A549 treated with DMSO at 1 μM for 4 hours (cell line): Measurements from ENCODE around the gene RMND5A. TPM values are rescaled to one million over a fixed set of nuclear protein-coding genes. Genes with fewer than 3 reads are reported as not detected.

ENCODE experiments used
- total RNA-seq: library from RNA; stranded (reverse); fragments of 200-300 nt; extraction: Qiagen RNA extraction; gene quantifications from 5 replicates; pipeline ENCODE4 v1.2.3, GENCODE V29; 2022; ENCODE audit warnings: low read depth

Gene RMND5A, protein sequence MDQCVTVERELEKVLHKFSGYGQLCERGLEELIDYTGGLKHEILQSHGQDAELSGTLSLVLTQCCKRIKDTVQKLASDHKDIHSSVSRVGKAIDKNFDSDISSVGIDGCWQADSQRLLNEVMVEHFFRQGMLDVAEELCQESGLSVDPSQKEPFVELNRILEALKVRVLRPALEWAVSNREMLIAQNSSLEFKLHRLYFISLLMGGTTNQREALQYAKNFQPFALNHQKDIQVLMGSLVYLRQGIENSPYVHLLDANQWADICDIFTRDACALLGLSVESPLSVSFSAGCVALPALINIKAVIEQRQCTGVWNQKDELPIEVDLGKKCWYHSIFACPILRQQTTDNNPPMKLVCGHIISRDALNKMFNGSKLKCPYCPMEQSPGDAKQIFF
- 20.2 to 28.2 TPM (median 26.2 TPM) in 5 replicates for total RNA-seq

DNA sequence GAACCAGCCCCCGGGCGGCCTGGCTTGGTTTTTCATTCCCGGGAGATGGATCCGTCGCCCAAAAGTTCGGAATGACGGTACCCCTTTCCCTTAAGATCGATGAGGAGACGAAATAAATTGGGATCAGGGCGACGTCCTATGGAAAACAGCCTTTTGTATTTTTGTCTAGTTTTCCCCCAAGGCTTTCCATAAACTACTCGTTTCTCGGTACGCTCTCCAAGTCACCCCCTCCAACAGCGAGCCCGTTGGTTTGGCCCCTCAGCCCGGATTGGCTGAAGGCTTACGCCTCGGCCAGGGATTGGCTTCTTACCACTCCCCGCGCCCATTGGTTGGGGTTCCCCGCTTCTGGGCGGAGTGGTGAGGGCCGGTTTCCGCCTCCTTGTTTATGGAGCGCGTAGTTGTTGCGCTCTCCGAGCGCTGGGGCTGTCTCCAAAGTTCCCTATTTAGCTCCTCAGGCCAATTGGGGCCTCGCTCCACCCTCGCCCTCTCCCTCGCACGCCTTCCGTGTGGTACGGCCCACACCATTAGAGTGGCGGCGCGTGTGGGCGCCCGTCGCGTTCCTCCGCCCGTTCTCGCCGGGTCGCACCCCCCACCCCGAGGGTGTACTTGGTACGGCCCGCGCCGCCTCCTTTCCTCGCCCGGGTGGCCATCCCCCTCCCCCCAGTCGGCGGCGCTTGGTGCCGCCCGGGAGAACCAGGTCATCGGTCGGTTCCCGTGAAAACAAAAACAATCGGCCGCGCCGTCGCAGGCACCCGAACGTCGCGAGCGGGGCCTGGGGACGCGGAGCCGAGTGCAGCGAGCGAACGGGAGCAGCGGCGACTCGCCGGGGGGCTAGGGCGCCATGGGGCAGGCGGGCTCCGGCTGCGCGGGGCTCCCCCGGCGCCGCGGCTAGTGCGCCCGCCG is at the start of gene RMND5A:
RMND5A (plus strand) TSS at position 655 of the 903 bp plus-strand sequence. CDS start 377 bp downstream, outside the sequence.

DNA sequence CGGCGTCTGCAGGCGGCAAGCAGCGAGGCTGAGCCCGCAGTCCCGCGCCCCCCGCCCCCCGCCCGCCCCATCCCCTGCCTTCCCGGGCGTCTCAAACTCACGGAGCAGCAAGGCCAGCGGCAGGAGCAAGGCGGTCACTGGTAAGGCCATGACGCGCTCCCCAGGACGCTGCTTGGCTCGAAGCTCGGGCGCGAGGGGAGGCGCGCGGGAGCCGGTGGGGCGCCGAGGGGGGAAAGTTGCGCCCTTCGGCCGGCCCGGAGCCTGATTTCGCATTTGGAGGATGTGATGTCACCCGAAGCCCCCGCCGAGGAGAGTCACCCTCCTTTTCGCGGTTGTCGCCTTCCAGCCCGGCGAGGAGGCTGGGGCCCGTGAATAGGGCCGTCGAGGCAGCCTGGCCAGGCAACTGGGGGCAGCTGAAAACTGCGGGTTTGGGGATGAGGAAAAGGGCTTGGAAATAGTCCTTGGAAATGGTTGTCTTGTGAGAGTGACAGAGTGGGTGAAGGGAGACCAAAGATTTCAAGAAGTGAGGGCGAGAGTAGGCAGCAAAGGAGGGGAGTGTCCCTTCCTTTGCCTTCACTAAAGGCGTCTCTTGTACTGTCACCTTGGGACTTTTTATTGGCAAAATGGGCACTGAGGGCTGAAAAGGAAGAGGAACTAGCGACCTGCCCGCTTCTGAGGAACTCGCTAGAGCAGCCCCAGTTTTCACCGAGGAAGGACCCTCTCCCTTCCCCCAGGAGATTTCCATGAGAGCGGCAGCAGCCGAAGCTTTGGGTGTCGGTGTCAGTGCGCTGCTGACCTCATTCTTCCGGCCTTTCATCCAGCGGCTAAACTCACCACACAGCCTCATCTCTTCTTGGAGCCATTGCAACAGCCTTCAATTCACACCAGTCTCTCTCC is 70.8 kb downstream of the RMND5A start, which contains the start of gene CD8A:
CD8A (minus strand) TSS at position 238 of the 897 bp plus-strand sequence; CDS start at position 150, 88 bp downstream.

Other genes with a start within 250 kb of the RMND5A start
- 120 to 131 TPM (median 131 TPM) in 5 replicates for gene CHMP3, start 156.8 kb upstream of the RMND5A start, total RNA-seq
- gene RNF103, start 96.4 kb upstream of the RMND5A start, total RNA-seq = 34.7 to 45.8 TPM (median 39.7 TPM) in 5 replicates
- 0.19 to 0.45 TPM (median 0.30 TPM) in 5 replicates for gene CD8A, start 70.6 kb downstream of the RMND5A start, total RNA-seq
- not detected in 5 replicates for gene CD8B, start 141.6 kb downstream of the RMND5A start, total RNA-seq
- 0.03 to 0.30 TPM (median 0.08 TPM) in 5 replicates for gene RGPD1, start 221.8 kb downstream of the RMND5A start, total RNA-seq